Endothelial cell of umbilical vein (primary cell): ENCODE data around the gene TFF3. TPM values are rescaled to one million over a fixed set of nuclear protein-coding genes. Genes with fewer than 3 reads are reported as not detected.

ENCODE experiments used
- BruUV-seq: library from RNA; stranded (reverse); fragments of 400-500 nt; replicated peaks from 2 replicates; lab custom pipeline; 2021; lab: Mats Ljungman, UMichigan
- CTCF ChIA-PET: fragments of 300-600, 350-600 bp; sonication (Branson Sonifier 250); formaldehyde crosslinking; loops from one replicate; lab custom pipeline; 2021; ENCODE audit warnings: antibody characterized with exemption, inconsistent platforms; lab: Charles Lee
- POLR2A ChIA-PET: fragments of 300-600, 350-600 bp; sonication (Branson Sonifier 250); formaldehyde crosslinking; loops from one replicate; lab custom pipeline; 2021; ENCODE audit warnings: antibody characterized with exemption, inconsistent platforms; lab: Charles Lee
- DNase-seq: peaks from one replicate; pipeline ENCODE4 v3.0.0-alpha.2; 2011; ENCODE audit warnings: low read depth, low spot score
- FAIRE-seq: peaks from 2 replicates; lab custom pipeline; 2011; peaks lifted over from hg19 to GRCh38; lab: Jason Lieb, UNC
- H2AFZ ChIP-seq: 2 replicates; pipeline ENCODE4 v1.6.0; 2012; ENCODE audit warnings: low read depth, low read length, control low read depth, inconsistent platforms
- H3K27ac ChIP-seq: 2 replicates; pipeline ENCODE4 v1.5.1; 2011; ENCODE audit warnings: low read depth, mild to moderate bottlenecking, control low read depth, low read length, moderate library complexity; ENCODE audit not compliant: insufficient read depth
- H3K27me3 ChIP-seq, 2 experiments: 2 replicates each; pipeline versions ENCODE4 v1.6.0 to v1.6.1; 2011; ENCODE audit warnings: low read length in 2 of 2, mixed read lengths in 1 of 2; ENCODE audit not compliant: control insufficient read depth in 2 of 2, insufficient read depth in 2 of 2
- H3K36me3 ChIP-seq, 2 experiments: 2 replicates in 1 of 2; 3 replicates in 1 of 2; pipeline ENCODE4 v1.5.1; 2011; ENCODE audit warnings: low read length in 2 of 2, mild to moderate bottlenecking in 1 of 2, moderate library complexity in 1 of 2; ENCODE audit not compliant: control insufficient read depth in 2 of 2, insufficient read depth in 2 of 2; ENCODE audit errors: extremely low read depth in 1 of 2
- H3K4me1 ChIP-seq: 3 replicates; pipeline ENCODE4 v1.5.1; 2011; ENCODE audit warnings: mild to moderate bottlenecking, low read length; ENCODE audit not compliant: control insufficient read depth, insufficient read depth; ENCODE audit errors: extremely low read depth
- H3K4me2 ChIP-seq: 2 replicates; pipeline ENCODE4 v1.6.1; 2011; ENCODE audit warnings: low read length, control low read depth, mixed read lengths; ENCODE audit not compliant: insufficient read depth
- H3K4me3 ChIP-seq, 3 experiments: fragments of 200-600 bp in 1 of 3; sonication (generic), shearing (Covaris generic) in 1 of 3; replicated peaks in 1 of 3; 2 replicates each; pipeline ENCODE4 v1.5.1; 2011 to 2016; ENCODE audit warnings: control low read depth in 3 of 3, low read length in 3 of 3, mild to moderate bottlenecking in 2 of 3, inconsistent platforms in 1 of 3, low read depth in 1 of 3, moderate library complexity in 1 of 3; ENCODE audit not compliant: insufficient read depth in 1 of 3
- H3K79me2 ChIP-seq: 2 replicates; pipeline ENCODE4 v1.6.0; 2012; ENCODE audit warnings: low read length, inconsistent platforms; ENCODE audit not compliant: control insufficient read depth, insufficient read depth
- H3K9ac ChIP-seq: replicated peaks from 2 replicates; pipeline ENCODE3; 2011; ENCODE audit warnings: low read length, control low read depth; ENCODE audit not compliant: insufficient read depth; ENCODE audit errors: extremely low read depth
- H3K9me1 ChIP-seq: replicated peaks from 3 replicates; pipeline ENCODE4 v1.6.0; 2011; ENCODE audit warnings: mild to moderate bottlenecking, low read length; ENCODE audit not compliant: control insufficient read depth, insufficient read depth; ENCODE audit errors: extremely low read depth
- H3K9me3 ChIP-seq: replicated peaks from 2 replicates; pipeline ENCODE4 v1.5.1; 2012; ENCODE audit warnings: low read length, inconsistent platforms; ENCODE audit not compliant: control insufficient read depth, insufficient read depth
- H4K20me1 ChIP-seq: replicated peaks from 2 replicates; pipeline ENCODE3; 2011; ENCODE audit warnings: mild to moderate bottlenecking, low read length; ENCODE audit not compliant: control insufficient read depth, insufficient read depth; ENCODE audit errors: extremely low read depth
- CTCF ChIP-seq, 2 donors: IDR thresholded peaks; 1 replicate in 1 of 2; 2 replicates in 1 of 2; pipeline ENCODE4 v1.5.1; 2011; ENCODE audit warnings: low read length in 2 of 2, mild to moderate bottlenecking in 2 of 2, moderate library complexity in 2 of 2, control low read depth in 1 of 2, inconsistent platforms in 1 of 2, low read depth in 1 of 2; ENCODE audit not compliant: insufficient read depth in 1 of 2; ENCODE audit errors: extremely low read depth in 1 of 2
- EZH2 ChIP-seq: IDR thresholded peaks from 2 replicates; pipeline ENCODE4 v1.6.1; 2012; ENCODE audit warnings: borderline replicate concordance, low read depth, mild to moderate bottlenecking, moderate library complexity, low read length, inconsistent platforms; ENCODE audit not compliant: severe bottlenecking
- FOS ChIP-seq: IDR thresholded peaks from 2 replicates; pipeline ENCODE4 v1.6.1; 2011; ENCODE audit warnings: mild to moderate bottlenecking, low read length, moderate library complexity, borderline replicate concordance; ENCODE audit not compliant: insufficient read depth
- GATA2 ChIP-seq: IDR thresholded peaks from 2 replicates; pipeline ENCODE4 v1.7.0; 2011; ENCODE audit warnings: low read depth, mild to moderate bottlenecking, moderate library complexity, mixed read lengths, low read length; ENCODE audit not compliant: insufficient read length, insufficient read depth
- JUN ChIP-seq: IDR thresholded peaks from 2 replicates; pipeline ENCODE4 v1.6.1; 2011; ENCODE audit warnings: borderline replicate concordance, low read depth; ENCODE audit not compliant: insufficient read length, insufficient read depth
- MAX ChIP-seq: IDR thresholded peaks from 2 replicates; pipeline ENCODE4 v1.6.1; 2011; ENCODE audit not compliant: insufficient read depth, insufficient read length
- MYC ChIP-seq: IDR thresholded peaks from one replicate; pipeline ENCODE4 v1.6.1; 2011; ENCODE audit warnings: mild to moderate bottlenecking, low read depth, low read length
- POLR2A ChIP-seq: IDR thresholded peaks from 2 replicates; pipeline ENCODE4 v1.6.1; 2012; ENCODE audit warnings: low read depth, mild to moderate bottlenecking, control low read depth, low read length
- POLR2AphosphoS5 ChIP-seq: IDR thresholded peaks from 2 replicates; pipeline ENCODE4 v1.6.1; 2012; ENCODE audit warnings: low read depth, mild to moderate bottlenecking, control low read depth, low read length, moderate library complexity; ENCODE audit not compliant: insufficient read depth
- dilution Hi-C: fragments of 300-500 bp; cut with MboI; formaldehyde crosslinking; loops from one replicate; pipeline ENCODE4 v1.15.0; 2019; ENCODE audit warnings: low sequenced_read_pairs; ENCODE audit not compliant: extremely low pct_ligation_motif_present
- intact Hi-C: fragments of 100-400 bp; cut with micrococcal nuclease; formaldehyde crosslinking; loops from one replicate; pipeline ENCODE4 v1.10.0; 2022
- polyA plus RNA-seq, 4 experiments: library from polyadenylated mRNA; depleted of rRNA in 3 of 4; stranded (reverse) in 3 of 4; unstranded in 1 of 4; fragments of >200 nt; gene quantifications; 2 replicates each; pipeline versions ENCODE4 v1.2.1 to v1.2.3, GENCODE V29; 2011 to 2012; ENCODE audit warnings: missing spikeins in 1 of 4
- total RNA-seq: library from RNA; stranded (reverse); gene quantifications from 2 replicates; pipeline ENCODE4 v1.2.3, GENCODE V29; 2021

Gene TFF3
- total and polyA plus RNA-seq, 2 donors (not counting 3 experiments of a cell fraction or from before 2014, with no cell fraction given) = 0.93 to 1.8 TPM

DNA sequence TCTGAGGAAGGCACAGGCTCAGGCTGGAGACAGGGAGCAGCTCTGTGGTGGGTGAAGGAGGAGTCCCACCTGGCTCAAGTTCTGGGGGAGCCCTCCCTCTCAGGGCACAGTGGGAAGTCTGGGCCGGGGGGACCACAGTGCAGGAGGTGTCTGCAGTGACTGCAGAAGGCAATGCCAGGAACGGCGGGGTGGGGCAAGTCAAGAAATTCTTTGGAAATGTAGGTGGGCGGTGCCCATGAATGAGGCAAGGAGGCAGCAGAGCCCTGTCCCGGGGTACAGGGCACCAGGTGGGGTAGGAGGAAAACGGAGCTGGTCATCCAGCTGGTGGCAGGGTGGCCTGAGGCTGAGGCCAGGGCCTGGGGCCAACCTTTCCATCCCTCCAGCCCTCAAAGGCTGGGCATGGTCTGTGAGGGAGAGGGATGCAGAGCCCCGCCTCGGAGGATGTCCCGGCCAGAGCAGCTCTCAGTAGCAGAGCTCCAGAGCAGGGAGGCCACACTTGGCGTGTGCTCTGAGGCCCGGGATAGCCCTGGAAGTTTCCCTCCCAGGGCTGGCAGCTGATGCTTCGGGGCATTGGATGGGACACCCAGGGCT, 4.7 kb downstream of the TFF3 start:
- dilution Hi-C loops = no loop called here
- POLR2A ChIA-PET = no interaction called here

More for the DNA sequence above, 4.7 kb downstream of the TFF3 start:
- Histone ChIP-seq H2AFZ (no peak overlapping the region), H3K27me3 (peaks cover 2 to 6% of the 10 kb centered on the region in 2 experiments), H3K79me2 (no peaks in the 10 kb centered on the region), H3K4me2 (no peak overlapping the region), H3K27ac (no peak overlapping the region), H4K20me1 (no peaks in the 10 kb centered on the region), H3K9ac (no peak overlapping the region), H3K36me3 (no peaks in the 10 kb centered on the region), H3K4me1 (no peaks in the 10 kb centered on the region), H3K9me3 (no peaks in the 10 kb centered on the region), H3K4me3 (no peak overlapping the region), H3K9me1 (no peaks in the 10 kb centered on the region)
- intact Hi-C loops = no loop called here
- BruUV-seq = no TSS peak
- FAIRE-seq (no peak), DNase-seq (no peak)
- CTCF ChIA-PET = interaction anchor here (0.5 to 3.3 kb wide), 32 partner anchors 8 to 272 kb away, joined by 3 to 33 read pairs (median 6); no protein-coding TSS in a partner anchor
- TF ChIP-seq CTCF (IDR thresholded peaks at IDR 0.05; ENCODE audit: extremely low read depth in 1 of 2, insufficient read depth in 1 of 2, low read depth in 1 of 2, low read length in 2 of 2) (no peak), MAX (no peak), FOS (no peak), POLR2A (no peak), EZH2 (no peak), POLR2AphosphoS5 (no peak), GATA2 (no peak), MYC (no peak), JUN (no peak)
